Measurements from ENCODE around the gene LONRF3. TPM values are rescaled to one million over a fixed set of nuclear protein-coding genes. Genes with fewer than 3 reads are reported as not detected.

The LONRF3 gene
- total RNA-seq, 2 donors from 2014 or later, result 2.5 to 3.8 TPM

DNA sequence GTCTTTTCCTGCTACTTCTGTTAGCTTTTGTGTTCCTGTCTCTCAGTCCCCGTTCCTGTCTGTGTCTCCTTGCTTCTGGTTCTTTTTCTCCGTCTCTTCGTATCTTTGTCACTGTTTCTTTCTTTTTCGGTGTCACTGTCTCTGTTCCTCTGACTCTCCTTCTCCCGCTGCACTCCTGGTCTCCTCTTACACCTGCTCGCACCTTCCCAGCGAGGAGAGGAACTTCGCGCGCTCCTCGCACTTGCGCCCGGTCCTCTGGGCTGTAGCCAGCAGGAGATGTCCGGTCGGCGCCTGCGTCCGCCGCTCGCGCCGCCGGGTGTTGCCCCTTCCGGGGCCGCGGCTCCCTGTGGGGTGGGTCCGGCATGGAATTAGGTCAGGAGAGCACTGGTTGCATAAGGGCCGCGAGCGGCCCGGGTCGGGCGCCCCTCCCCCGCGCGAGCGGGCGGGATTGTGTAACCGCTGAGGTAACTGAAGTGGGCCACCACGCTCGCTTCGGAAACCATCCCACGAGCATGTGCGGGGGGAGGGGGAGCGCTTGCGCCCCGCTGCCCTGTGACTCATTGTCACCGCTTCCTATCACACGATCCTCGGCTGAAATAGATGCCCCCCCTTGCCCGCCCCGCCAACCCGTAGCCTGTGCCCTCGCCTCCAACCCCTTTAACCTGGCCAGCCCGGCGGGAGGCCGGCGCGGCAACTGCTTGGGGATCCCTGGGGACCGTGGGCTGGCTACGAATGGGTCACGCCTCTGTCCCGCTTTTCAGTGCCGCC lies 1.6 kb downstream of the LONRF3 start:
- no peaks in the 10 kb centered on the region for H3K9me3 ChIP-seq (ENCODE audit: control insufficient read depth, low read length)
- no peaks in the 10 kb centered on the region for H3K4me1 ChIP-seq (ENCODE audit: control insufficient read depth, insufficient read depth, low read length)
- H3K27ac ChIP-seq (ENCODE audit: low read depth, low read length), result no peak overlapping the region
- Mint-ChIP-seq H3K4me3 (peak overlapping the region; percentile 55), H3K36me3 (ENCODE audit: low read depth) (no peaks in the 10 kb centered on the region), H3K9me3 (peaks cover 51% of the 10 kb centered on the region), H3K27me3 (ENCODE audit: insufficient read depth) (peaks cover 87% of the 10 kb centered on the region), H3K27ac (no peak overlapping the region), H3K4me1 (no peaks in the 10 kb centered on the region)
- H3K9ac ChIP-seq (ENCODE audit: extremely low read depth, low read length, poor library complexity, severe bottlenecking), result no peak overlapping the region
- no peaks in the 10 kb centered on the region for H3K36me3 ChIP-seq (ENCODE audit: control insufficient read depth, insufficient read depth, low read length)
- TF ChIP-seq, protein P1, sequence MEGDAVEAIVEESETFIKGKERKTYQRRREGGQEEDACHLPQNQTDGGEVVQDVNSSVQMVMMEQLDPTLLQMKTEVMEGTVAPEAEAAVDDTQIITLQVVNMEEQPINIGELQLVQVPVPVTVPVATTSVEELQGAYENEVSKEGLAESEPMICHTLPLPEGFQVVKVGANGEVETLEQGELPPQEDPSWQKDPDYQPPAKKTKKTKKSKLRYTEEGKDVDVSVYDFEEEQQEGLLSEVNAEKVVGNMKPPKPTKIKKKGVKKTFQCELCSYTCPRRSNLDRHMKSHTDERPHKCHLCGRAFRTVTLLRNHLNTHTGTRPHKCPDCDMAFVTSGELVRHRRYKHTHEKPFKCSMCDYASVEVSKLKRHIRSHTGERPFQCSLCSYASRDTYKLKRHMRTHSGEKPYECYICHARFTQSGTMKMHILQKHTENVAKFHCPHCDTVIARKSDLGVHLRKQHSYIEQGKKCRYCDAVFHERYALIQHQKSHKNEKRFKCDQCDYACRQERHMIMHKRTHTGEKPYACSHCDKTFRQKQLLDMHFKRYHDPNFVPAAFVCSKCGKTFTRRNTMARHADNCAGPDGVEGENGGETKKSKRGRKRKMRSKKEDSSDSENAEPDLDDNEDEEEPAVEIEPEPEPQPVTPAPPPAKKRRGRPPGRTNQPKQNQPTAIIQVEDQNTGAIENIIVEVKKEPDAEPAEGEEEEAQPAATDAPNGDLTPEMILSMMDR (conservative IDR thresholded peaks at IDR 0.05), result no peak
- peak; percentile 69 for DNase-seq
- WGBS, 2 experiments (ENCODE audit: insufficient coverage in 1 of 2, insufficient read length in 1 of 2), result 0 to 2% methylated on average over 4 to 61 of the region's 64 CpGs
- peaks cover 66% of the 10 kb centered on the region for H3K27me3 ChIP-seq (ENCODE audit: control insufficient read depth, insufficient read depth, low read length, poor library complexity, severe bottlenecking)
- H3K4me3 ChIP-seq (ENCODE audit: low read length), result peak overlapping the region; percentile 68

DNA sequence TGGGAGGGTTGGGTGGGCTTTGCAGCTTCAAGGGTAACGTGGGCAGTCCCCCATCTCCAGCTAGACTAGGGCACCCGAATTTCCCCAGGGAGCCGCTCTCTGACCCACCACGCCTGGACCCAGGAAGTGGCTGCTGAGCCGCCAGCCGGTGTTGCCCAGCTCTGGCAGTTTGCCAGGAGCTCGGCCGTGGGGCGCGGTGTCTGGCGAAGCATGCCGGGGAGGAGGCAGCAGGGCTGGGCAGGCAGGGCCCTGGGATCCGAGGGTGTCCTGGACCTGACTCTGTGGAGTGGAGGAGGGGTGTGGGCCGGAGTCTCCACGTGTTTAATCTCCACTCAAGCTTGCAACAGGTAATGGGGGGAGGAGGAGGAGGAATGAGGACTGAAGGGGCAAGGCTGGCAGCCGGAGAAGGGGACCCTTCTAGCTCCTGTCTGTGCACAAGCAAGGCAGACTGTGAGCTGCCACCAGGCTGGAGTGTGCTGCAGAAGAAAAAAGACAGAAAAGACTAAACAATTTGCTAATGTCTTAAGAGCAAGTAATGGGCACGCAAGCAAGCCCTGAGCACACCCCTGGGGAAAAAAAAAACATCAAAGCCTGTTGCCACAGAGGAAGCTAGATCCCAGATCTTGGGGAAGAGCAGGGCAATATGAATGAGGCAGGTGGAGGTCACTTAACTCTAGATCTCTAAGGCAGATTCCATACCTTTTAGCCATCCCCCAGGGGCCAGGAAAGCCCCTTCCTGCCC lies 2.4 kb downstream of the LONRF3 start:
- 28% methylated on average over 16 of the region's 17 CpGs; no CpG with 5 or more reads in 1 of the 2 experiments for WGBS, 2 experiments (ENCODE audit: insufficient coverage in 1 of 2, insufficient read length in 1 of 2)
- Mint-ChIP-seq H3K9me3 (peaks cover 54% of the 10 kb centered on the region), H3K4me3 (peak overlapping the region; percentile 55), H3K27ac (no peak overlapping the region), H3K4me1 (peaks cover 3% of the 10 kb centered on the region), H3K27me3 (ENCODE audit: insufficient read depth) (peaks cover 84% of the 10 kb centered on the region), H3K36me3 (ENCODE audit: low read depth) (no peaks in the 10 kb centered on the region)
- Histone ChIP-seq H3K9me3 (ENCODE audit: control insufficient read depth, low read length) (no peaks in the 10 kb centered on the region), H3K4me1 (ENCODE audit: control insufficient read depth, insufficient read depth, low read length) (no peaks in the 10 kb centered on the region), H3K9ac (ENCODE audit: extremely low read depth, low read length, poor library complexity, severe bottlenecking) (no peak overlapping the region), H3K4me3 (ENCODE audit: low read length) (no peak overlapping the region), H3K36me3 (ENCODE audit: control insufficient read depth, insufficient read depth, low read length) (no peaks in the 10 kb centered on the region), H3K27ac (ENCODE audit: low read depth, low read length) (no peak overlapping the region), H3K27me3 (ENCODE audit: control insufficient read depth, insufficient read depth, low read length, poor library complexity, severe bottlenecking) (peaks cover 66% of the 10 kb centered on the region)
- TF ChIP-seq, protein P1 (conservative IDR thresholded peaks at IDR 0.05), result no peak
- peak; percentile 54 for DNase-seq

DNA sequence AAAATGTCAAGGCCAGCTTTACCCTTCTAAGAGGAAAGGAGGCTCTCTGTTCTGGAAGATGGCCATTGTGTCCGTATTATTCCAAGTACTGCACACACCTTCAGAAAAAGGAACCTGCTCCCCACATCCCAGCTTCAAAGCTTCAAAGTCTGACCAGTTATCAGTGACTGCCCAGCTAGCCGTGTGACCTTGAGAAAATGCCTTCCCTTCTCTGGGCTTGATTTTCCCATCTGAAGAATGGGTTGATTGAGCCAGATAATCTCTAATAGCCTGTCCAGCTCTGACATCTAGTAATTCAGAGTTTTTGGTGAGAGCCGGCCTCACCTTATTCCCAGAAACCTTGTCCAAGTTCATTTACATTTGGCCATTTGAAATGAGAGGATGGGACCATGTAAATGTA lies 3.0 kb downstream of the LONRF3 start:
- WGBS, 2 experiments (ENCODE audit: insufficient coverage in 1 of 2, insufficient read length in 1 of 2), result 88 to 100% methylated on average over 1 to 3 of the region's 3 CpGs
- H3K27me3 Mint-ChIP-seq (ENCODE audit: insufficient read depth), result peaks cover 82% of the 10 kb centered on the region
- H3K4me1 Mint-ChIP-seq, result peaks cover 3% of the 10 kb centered on the region
- no peak for DNase-seq
- no peaks in the 10 kb centered on the region for H3K9me3 ChIP-seq (ENCODE audit: control insufficient read depth, low read length)
- H3K9ac ChIP-seq (ENCODE audit: extremely low read depth, low read length, poor library complexity, severe bottlenecking), result no peak overlapping the region
- TF ChIP-seq, protein P1 (conservative IDR thresholded peaks at IDR 0.05), result no peak
- H3K27me3 ChIP-seq (ENCODE audit: control insufficient read depth, insufficient read depth, low read length, poor library complexity, severe bottlenecking), result peaks cover 61% of the 10 kb centered on the region
- H3K36me3 ChIP-seq (ENCODE audit: control insufficient read depth, insufficient read depth, low read length), result no peaks in the 10 kb centered on the region
- H3K36me3 Mint-ChIP-seq (ENCODE audit: low read depth), result no peaks in the 10 kb centered on the region
- H3K4me3 Mint-ChIP-seq, result no peak overlapping the region
- no peak overlapping the region for H3K4me3 ChIP-seq (ENCODE audit: low read length)
- no peak overlapping the region for H3K27ac ChIP-seq (ENCODE audit: low read depth, low read length)
- peaks cover 57% of the 10 kb centered on the region for H3K9me3 Mint-ChIP-seq
- no peak overlapping the region for H3K27ac Mint-ChIP-seq
- no peaks in the 10 kb centered on the region for H3K4me1 ChIP-seq (ENCODE audit: control insufficient read depth, insufficient read depth, low read length)

Measured in endodermal cell (in vitro differentiated cells).